KG1 (cell line): ENCODE results near the gene HTRA3.

Source experiments
- DNase-seq: peaks from one replicate; lab custom pipeline; 2025; lab: John Stamatoyannopoulos, UW

HTRA3 gene

GRCh38 chr4:8308856-8309771 is 39.6 kb downstream of the HTRA3 start:
- DNase-seq: no peak

DNA sequence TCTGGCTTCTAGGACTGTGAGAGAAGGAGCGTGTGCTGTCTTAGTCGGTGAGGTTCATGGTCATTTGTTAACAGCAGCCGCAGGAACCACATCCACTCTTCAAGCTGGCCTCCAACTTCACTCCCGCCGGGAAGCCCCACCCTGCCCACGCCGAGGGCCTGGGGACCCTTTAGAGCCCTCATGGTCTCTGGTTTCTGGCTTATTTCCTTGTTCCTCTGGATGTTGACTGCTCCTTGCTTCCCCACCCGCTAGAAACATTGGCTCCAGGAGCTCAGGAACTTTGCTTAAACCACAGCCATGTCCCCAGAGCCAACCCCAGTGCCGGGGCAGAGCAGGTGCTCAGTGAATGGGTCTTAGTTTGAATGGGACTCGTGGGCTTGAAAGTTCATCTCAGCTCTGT is 40.8 kb downstream of the HTRA3 start:
- no peak for DNase-seq

- DNase-seq: no peak
Measured at GRCh38 chr4:8311101-8312068, 41.8 kb downstream of the HTRA3 start.

DNA sequence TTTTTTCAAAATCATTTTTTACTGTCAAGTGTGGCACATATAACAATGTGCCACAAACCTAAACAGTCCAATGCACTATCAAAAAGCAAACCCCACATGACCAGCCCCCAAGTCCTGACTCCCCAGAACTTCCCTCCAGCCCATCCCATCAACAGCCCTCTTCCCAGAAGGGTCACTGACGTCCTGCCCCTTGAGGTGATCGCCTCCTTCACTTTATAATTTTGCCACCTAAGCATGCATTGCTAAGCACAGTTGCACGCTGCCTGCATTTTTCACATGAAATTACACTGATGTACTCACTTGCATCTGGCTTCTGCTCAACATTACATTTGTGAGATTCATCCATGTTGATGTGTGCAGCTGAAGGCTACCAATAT is 42.5 kb downstream of the HTRA3 start:
- DNase-seq: no peak

DNA sequence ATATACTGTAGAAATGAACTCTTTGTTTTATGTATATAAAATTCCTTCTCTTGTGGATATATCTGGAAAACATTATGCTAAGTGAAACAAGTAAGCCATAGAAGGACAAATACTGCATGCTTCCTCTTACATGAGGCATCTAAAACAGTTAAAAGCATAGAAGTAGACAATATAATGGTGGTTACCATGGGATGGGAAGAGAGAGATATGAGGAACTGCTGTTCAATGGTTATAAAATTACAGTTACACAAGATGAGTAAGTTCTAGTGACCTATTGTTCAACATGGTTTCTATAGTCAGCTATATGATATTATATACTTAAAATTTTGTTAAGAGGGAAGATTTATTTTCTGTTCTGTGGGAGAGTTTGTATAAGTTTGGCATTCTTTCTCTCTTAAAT is 43.4 kb downstream of the HTRA3 start:
- no peak for DNase-seq

GRCh38 chr4:8314691-8315255 is 45.2 kb downstream of the HTRA3 start:
- no peak for DNase-seq

DNA sequence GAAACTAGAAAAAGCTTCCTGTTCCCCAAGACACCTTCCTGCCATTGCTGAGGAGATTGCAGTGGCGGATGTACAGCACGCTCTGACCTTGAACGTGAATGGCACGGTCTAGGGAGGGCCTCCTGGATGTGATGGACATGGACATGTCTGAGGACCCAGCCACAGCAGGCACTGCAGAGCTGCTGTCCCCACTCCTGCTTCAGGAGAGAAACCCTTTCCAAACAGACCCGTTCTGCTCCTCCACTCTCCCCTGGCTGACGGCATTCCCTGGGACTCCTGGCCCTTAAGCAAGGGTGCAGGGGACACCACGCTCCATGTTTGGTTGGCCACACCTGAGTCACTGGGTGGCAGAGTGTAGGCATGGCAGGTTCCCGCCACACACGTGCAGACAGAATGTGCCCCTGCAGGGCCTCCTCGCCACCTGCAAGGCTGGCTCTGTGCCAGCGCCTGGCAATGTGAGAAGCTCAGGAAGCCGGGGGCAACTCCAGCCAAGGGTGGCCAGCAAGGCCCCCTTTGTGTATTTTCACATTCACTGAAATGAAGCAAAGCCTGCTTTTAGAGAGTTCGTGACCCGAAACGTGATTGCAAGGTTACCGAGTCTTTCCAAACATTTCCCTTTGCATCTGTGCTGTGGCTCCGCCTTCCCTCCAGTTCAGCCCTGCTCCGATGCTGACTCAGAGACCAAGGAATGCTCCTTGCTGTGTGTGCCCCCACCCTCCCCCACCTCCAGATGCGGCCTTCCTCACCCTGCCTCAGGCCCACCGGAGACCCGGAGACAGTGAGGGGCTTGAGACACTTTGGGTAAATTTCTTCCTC is 46.1 kb downstream of the HTRA3 start:
- no peak for DNase-seq

- DNase-seq: no peak
Measured at GRCh38 chr4:8316251-8316771, 46.8 kb downstream of the HTRA3 start.

DNA sequence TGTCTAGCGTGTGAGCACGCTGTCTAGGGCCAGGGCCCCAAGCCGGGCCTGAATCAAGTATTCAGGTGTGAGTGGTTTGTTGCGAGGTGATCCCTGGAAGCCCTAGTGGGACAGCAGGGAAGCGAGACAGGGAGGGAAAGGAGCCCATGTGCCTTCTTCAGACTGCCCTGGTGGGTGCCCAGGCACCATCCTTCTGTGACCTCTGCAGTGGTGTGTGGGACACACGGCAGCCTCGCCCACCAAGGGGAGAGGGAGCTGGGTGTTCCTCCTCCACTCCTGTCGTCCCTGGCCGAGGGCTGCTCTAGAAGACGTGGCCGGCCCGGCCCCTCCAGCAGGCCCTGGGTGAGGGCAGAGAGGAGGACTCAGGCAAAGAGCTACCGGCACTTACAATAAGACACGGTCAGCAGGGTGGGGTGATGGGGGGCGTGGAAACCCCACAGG is 47.4 kb downstream of the HTRA3 start:
- no peak for DNase-seq

DNA sequence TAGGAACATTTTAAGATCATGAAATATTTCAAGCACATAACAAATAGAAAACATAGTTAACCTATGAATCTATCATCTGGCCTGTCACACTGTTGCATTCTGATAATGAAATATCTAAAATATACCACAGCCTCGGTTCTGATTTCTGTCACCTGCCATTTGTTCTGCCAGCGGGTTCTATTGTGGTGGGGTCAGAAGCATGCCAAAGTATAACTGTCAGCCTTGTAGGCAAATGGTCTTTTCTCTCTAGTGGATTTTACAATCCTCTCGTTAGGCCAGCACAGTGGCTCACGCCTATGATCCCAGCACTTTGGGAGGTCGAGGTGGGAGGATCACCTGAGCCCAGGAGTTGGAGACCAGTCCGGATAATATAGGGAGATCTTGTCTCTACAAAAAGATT is 47.9 kb downstream of the HTRA3 start:
- no peak for DNase-seq

DNA sequence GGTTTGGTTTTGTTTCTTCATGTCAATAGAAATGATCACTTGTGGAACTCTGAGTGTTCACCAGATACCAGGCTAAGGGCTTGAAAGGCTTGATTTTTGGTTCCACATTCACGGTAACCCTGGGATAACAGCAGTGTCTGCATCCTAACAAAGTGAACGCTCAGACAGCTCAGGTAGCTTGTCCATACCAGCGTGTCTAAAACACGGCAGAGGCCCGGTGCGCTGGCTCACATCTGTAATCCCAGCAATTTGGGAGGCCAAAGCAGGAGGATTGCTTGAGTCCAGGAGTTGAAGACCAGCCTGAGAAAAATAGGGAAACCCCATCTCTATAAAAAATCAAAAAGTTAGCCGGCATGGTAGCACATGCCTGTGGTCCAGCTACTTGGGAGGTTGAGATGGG is 49.0 kb downstream of the HTRA3 start:
- no peak for DNase-seq

DNA sequence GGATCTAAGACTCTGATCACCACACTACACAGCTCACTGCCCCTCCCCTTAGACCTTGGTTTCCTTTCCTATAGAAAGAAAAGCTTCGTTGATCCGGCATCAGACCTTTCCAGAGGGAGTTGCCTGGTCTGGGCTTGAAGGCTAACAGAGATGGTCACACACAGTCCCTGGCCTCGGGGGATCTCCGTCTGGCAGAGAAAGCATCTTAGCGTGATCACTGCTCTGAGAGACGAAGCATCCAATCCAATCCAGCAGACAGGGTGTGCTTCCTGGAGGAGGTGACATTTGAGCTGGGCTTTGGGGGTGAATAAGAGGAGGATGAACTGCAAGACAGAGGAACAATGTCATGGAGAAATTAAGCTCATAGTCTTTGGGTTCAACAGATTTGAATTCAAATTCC is 49.5 kb downstream of the HTRA3 start:
- DNase-seq: no peak

- DNase-seq: no peak
Measured at GRCh38 chr4:8319731-8320385, 50.3 kb downstream of the HTRA3 start.

GRCh38 chr4:8320386-8320750 is 50.8 kb downstream of the HTRA3 start:
- DNase-seq: no peak

GRCh38 chr4:8321220-8321619 is 51.7 kb downstream of the HTRA3 start:
- DNase-seq: no peak

DNA sequence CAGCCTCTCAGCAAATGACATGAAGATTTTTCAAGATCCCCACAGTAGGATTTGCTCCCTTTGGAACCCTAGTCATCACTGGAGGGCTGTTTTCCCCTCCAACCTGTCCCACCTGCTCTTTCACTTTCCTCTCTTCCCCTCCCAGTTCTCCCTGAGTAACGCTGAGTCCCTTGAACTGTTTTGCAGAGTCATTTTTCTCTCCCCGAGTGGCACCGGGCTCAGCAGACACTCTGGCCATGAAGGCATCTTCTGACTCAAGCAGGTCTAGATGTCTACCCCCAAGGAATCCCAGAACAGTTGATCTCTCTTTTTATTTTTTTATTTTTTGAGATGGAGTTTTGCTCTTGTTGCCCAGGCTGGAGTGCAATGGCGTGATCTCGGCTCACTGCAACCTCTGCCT is 52.2 kb downstream of the HTRA3 start:
- DNase-seq: no peak

DNA sequence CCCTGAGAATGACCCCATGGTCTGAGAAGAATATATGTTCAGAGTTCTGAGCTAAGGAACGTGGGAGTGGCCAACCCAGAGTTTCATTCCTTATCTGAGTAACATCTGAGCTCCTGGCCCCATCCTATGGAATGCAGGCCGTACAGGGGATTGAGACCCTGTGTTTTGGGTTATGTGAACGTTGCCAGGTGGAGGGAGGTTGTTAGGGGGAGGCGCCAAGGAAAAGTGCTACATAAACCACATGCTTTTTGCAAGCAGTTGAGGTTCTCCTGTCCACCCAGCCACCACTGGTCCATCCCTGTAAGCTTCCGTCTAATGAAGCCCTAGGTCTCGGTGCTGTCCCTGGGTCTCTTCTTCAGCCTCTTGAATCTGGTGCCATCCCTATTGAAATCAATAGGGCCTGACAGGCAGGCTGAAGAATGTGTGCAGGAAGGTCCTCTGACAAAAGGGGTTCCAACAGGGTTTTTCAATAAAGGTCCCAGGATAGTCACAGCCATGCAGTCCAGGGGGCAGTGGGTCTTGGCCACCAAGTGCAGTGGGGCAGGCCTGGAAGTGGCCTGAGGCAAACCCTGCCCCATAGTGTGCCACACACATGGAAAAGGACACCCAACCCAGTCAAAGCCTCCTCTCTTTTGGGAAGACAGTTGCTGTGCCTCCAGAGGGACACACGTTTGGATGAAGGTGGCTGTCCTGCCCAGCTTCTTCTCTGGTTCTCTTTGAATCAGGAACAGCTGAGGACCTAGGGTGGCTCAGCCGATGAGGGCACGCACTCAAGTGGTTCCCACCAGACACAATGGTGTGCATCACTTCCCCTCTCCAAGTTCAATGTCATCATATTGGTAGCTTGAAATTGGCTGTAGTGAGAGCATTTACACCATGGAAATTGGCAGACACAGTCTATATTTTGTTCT is 53.5 kb downstream of the HTRA3 start:
- no peak for DNase-seq

- no peak for DNase-seq
Measured at GRCh38 chr4:8323947-8324555, 54.5 kb downstream of the HTRA3 start.

DNA sequence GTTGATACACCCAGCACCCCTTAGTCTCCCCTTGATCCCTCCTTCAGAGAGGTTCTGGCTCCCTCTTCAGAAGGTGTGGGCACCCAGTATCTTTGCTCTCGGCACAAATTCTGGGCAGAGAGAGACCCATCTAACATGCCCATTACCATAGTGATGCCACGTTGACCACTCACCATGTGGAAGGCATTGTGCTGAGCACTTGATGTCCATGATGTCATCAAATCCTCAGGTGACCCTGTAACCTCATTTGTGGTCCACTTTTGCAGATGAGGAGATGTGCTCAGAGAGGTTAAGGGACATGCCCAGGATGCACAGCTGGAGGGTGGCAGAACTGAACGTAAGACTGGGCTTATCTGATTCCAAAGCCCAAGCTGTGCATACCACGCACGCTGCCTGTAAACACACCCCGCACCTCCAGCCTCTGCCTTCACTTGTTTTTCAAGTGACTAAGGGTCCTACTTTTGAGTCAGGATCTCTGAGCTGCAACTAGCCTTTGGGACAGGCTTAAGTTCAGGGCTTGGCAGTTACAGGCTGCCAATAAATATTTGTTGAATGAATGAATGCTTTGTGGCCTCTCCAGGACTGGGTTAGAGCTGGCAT is 55.2 kb downstream of the HTRA3 start:
- DNase-seq: no peak
